Muscle of leg (tissue), 11 donors: Measurements from ENCODE around the gene DTWD2. TPM values are rescaled to one million over a fixed set of nuclear protein-coding genes. Genes with fewer than 3 reads are reported as not detected.

Experiments used
- DNase-seq: peaks from one replicate; pipeline ENCODE4 v3.0.0; 2013
- H3K27ac ChIP-seq: one replicate; pipeline ENCODE4 v1.5.1; 2013; ENCODE audit warnings: mild to moderate bottlenecking, low read length, control low read depth
- H3K27me3 ChIP-seq: one replicate; pipeline ENCODE4 v1.6.1; 2013; ENCODE audit warnings: low read length; ENCODE audit not compliant: control insufficient read depth, insufficient read depth
- H3K36me3 ChIP-seq: one replicate; pipeline ENCODE4 v1.6.1; 2013; ENCODE audit warnings: low read length; ENCODE audit not compliant: control insufficient read depth, insufficient read depth
- H3K4me1 ChIP-seq: one replicate; pipeline ENCODE4 v1.6.1; 2013; ENCODE audit warnings: low read length; ENCODE audit not compliant: control insufficient read depth, insufficient read depth
- H3K4me3 ChIP-seq: one replicate; pipeline ENCODE4 v1.5.1; 2013; ENCODE audit warnings: low read length, control low read depth
- H3K9me3 ChIP-seq: replicated peaks from 2 replicates; pipeline ENCODE4 v1.6.1; 2013; ENCODE audit warnings: low read depth, low read length; ENCODE audit not compliant: control insufficient read depth
- WGBS: methylation state at CpG from one replicate; pipeline ENCODE4 v1.1.5; 2013; ENCODE audit warnings: missing lambda C conversion rate; ENCODE audit not compliant: insufficient coverage; 5-methylcytosine and 5-hydroxymethylcytosine counted together
- polyA plus RNA-seq, 8 donors: library from polyadenylated mRNA; unstranded; fragments of 120-200 nt; gene quantifications; one replicate each; pipeline versions ENCODE4 v1.2.1 to v1.2.3, GENCODE V29; 2013; ENCODE audit warnings: inconsistent platforms in 1 of 8, low replicate concordance in 1 of 8; ENCODE audit not compliant: insufficient read length in 8 of 8, insufficient read depth in 1 of 8
- total RNA-seq: library from RNA; stranded (reverse); fragments of 120-200 nt; gene quantifications from one replicate; pipeline ENCODE4 v1.2.4, GENCODE V29; 2013

Gene DTWD2
- total and polyA plus RNA-seq, 9 donors: 4.0 to 9.4 (median 6.0) TPM

DNA sequence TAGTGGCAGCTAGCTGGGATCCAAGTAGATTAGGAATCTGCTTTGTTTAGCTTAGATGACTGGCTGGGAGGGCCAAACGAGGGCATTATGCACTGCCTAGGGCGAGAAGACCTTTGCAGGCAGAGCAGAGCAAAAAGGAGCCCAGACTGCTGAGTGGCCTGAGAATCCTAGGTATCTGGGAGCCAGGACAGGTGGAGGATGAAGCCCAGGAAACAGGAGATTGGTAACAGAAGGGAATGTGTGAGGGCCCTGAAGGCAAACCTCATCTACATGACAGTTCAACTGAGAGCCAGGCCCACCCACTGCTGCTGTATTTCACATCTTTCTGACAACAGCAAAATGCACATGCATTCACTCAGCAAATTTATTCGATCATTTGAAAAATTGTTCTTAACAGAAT is 192.3 kb downstream of the DTWD2 start:
- Histone ChIP-seq H3K27ac (no peak overlapping the region), H3K4me3 (no peak overlapping the region), H3K27me3 (no peaks in the 10 kb centered on the region), H3K4me1 (peaks cover 9% of the 10 kb centered on the region), H3K36me3 (no peaks in the 10 kb centered on the region), H3K9me3 (no peaks in the 10 kb centered on the region)
- DNase-seq: no peak
- 88% methylated on average over 3 of the region's 3 CpGs for WGBS

DNA sequence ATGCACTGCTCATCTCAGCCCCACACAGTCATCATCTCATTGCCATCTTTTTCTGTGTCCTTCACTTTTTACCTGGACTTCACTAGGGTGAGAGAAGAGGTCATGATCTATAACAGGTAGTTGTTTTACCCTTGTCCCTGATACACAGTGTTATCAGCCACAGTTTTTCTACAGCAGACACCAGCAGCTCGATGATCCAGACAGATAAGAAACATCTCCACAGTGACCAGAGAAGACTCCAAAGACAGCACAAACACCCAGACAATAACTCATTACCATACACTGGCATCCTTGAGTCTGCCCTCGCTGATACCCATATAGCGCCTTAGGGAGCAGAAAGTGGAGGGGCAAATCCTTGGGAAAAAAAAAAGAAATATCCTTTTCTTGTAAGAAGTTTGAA is 194.1 kb downstream of the DTWD2 start:
- no CpG with 5 or more reads among the region's 3 CpGs for WGBS
- Histone ChIP-seq H3K36me3 (no peaks in the 10 kb centered on the region), H3K4me1 (peaks cover 9% of the 10 kb centered on the region), H3K9me3 (no peaks in the 10 kb centered on the region), H3K27ac (no peak overlapping the region), H3K4me3 (no peak overlapping the region), H3K27me3 (no peaks in the 10 kb centered on the region)
- DNase-seq: no peak

DNA sequence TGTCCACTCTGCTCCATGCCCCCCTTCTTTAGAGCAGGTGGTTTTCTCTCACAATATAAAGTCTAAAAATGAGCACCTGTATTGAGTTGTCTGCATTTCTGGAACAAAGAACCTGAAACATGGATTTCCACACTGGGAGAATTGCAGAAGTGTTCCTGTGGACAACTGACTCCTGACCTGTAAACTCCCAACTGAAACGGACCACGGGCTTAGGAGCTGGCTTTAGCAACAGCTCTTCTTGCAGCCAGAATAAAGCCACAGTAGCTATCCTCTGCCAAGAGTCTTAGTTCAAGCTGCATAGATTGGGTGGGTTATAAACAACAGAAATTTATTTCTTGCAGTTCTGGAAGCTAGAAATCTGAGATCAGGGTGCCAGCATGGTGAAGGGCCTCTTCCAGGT is 194.7 kb downstream of the DTWD2 start:
- no CpG with 5 or more reads among the region's 2 CpGs for WGBS
- Histone ChIP-seq H3K27me3 (no peaks in the 10 kb centered on the region), H3K36me3 (no peaks in the 10 kb centered on the region), H3K4me3 (no peak overlapping the region), H3K9me3 (no peaks in the 10 kb centered on the region), H3K4me1 (peaks cover 9% of the 10 kb centered on the region), H3K27ac (no peak overlapping the region)
- DNase-seq: no peak

DNA sequence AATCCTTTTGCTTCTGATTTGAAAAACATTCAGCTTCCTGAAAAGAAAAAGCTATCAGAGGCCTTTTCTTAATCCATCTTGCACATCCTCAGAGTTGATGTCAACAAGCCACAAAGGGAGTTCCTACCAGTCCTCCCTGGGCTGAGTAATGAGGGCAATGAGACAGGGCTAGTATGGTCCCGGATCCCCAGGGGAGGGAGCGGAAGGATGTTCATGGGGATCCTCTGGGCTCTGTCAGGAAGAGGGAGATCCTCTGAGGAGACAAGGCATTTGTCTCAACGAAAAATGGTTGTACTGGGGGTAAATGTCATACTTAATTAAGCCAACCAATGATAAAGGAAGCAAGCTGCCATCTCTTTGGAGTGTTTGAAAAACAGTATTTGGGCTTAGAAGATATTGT is 195.3 kb downstream of the DTWD2 start:
- WGBS: 70% methylated on average over 2 of the region's 3 CpGs
- Histone ChIP-seq H3K36me3 (no peaks in the 10 kb centered on the region), H3K4me3 (no peak overlapping the region), H3K27ac (no peak overlapping the region), H3K4me1 (peaks cover 9% of the 10 kb centered on the region), H3K27me3 (no peaks in the 10 kb centered on the region), H3K9me3 (no peaks in the 10 kb centered on the region)
- no peak for DNase-seq

DNA sequence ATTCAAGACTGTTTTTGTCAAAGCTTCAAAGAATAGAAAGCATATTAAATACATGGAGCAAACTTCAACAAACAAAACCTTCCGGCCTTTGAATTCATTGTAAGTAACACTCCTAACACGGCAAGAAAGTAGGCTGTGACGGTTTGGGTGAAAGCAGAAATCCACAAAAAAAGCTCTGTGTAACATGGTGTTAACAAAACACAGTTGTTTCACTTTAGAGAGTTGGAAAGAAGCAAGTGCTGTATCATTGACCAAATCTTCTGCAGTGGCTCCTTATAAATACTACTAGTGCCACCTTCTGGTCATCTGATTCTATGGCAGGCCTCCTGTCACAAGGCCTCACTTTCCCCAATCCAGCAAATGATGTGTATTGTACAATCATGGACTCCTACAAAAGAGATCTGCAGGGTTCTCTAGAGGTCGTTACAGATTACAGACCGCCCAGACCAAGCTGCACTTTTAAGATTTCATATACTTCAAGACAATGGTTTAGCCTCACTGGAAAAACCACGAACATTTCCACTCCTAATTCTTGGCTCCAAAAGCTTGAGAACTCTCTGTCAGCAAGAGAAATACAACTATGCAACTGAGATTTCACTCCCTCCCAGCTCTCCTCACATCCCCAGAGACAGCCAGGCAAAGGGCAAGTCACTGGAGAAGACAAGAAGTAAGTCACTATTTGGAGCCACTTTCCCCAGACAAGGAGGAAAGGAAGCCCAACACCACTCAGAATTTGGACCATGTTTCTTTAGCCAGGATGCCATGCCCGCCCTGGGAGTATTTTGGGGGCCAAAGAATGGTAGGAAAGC is 196.2 kb downstream of the DTWD2 start:
- Histone ChIP-seq H3K36me3 (no peaks in the 10 kb centered on the region), H3K4me1 (peaks cover 9% of the 10 kb centered on the region), H3K4me3 (peak overlapping the region; percentile 7), H3K27ac (peak overlapping the region; percentile 43), H3K9me3 (no peaks in the 10 kb centered on the region), H3K27me3 (no peaks in the 10 kb centered on the region)
- 33% methylated on average over 3 of the region's 7 CpGs for WGBS
- peak; percentile 92 for DNase-seq

DNA sequence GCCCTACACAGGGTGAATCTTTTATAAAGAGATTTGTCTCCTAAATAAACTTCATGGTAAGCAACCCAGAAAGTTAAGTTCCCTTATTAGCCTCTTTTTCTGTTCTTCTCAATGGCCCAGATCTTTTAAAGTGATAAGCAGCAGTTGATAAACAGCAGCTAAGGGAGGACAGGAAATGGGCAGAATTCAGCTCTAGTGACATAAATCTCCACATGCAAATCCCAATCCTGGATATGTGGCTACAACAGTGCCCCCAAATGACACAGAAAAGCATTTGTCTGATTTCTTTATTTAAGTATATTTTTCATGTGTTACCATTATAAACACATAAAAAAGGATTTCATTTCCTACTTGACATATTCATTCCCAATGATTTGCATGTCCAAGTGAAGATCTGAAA is 199.0 kb downstream of the DTWD2 start:
- no peak for DNase-seq
- no peak overlapping the region for H3K4me3 ChIP-seq
- no peaks in the 10 kb centered on the region for H3K36me3 ChIP-seq
- H3K9me3 ChIP-seq: no peaks in the 10 kb centered on the region
- H3K27ac ChIP-seq: no peak overlapping the region
- H3K4me1 ChIP-seq: peaks cover 9% of the 10 kb centered on the region
- no peaks in the 10 kb centered on the region for H3K27me3 ChIP-seq

DNA sequence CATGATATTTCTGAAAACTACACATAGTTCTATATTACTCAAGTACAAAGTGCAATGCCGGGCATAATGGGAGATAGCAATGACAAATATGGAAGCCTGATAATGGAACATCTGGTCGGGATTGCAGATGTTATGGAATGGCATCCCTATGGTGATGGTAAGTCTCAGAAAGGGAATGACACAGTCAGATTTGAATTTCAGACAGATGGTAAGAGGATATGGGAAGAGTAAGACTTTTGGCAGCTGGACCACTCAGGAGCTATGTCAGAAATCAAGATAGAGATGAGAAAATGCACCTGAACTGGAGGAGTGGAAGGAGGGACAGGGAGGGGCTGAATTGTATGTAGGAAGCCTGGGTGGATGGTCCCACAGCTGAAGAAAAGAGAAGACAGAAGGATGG is 200.0 kb downstream of the DTWD2 start:
- Histone ChIP-seq H3K27me3 (no peaks in the 10 kb centered on the region), H3K4me1 (peaks cover 6% of the 10 kb centered on the region), H3K36me3 (no peaks in the 10 kb centered on the region), H3K9me3 (no peaks in the 10 kb centered on the region), H3K27ac (no peak overlapping the region), H3K4me3 (no peak overlapping the region)
- no peak for DNase-seq
- WGBS: 75% methylated on average over 1 of the region's 2 CpGs

Other genes with a start within 250 kb of the DTWD2 start
- gene DMXL1, start 82.5 kb upstream of the DTWD2 start, total RNA-seq: 32.4 TPM
- 10 to 100 TPM; 16.2 to 27.6 (median 18.9) TPM for gene DMXL1, start 82.5 kb upstream of the DTWD2 start, polyA plus RNA-seq